OCI-LY7 (cell line): ENCODE data around the gene IFITM10. TPM values are rescaled to one million over a fixed set of nuclear protein-coding genes. Genes with fewer than 3 reads are reported as not detected.

Experiments used
- BruUV-seq: library from RNA; stranded (reverse); fragments of 400-500 nt; replicated peaks from 2 replicates; lab custom pipeline; 2021; lab: Mats Ljungman, UMichigan
- CTCF ChIA-PET: fragments of 300-600 bp; sonication (Branson Sonifier 250); formaldehyde crosslinking; loops from one replicate; lab custom pipeline; 2022; ENCODE audit warnings: antibody characterized with exemption; ENCODE audit not compliant: unreplicated experiment; lab: Charles Lee
- POLR2A ChIA-PET: fragments of 300-600 bp; sonication (Branson Sonifier 250); formaldehyde crosslinking; loops from one replicate; lab custom pipeline; 2022; ENCODE audit warnings: antibody characterized with exemption; lab: Charles Lee
- DNase-seq: peaks from one replicate; pipeline ENCODE4 v3.0.0-alpha.2; 2015; ENCODE audit warnings: low spot score
- H2AFZ ChIP-seq: fragments of 200-600 bp; sonication (generic), shearing (Covaris generic); 2 replicates; pipeline ENCODE4 v1.6.1; 2014; ENCODE audit warnings: mild to moderate bottlenecking, antibody characterized with exemption, low read length, moderate library complexity
- H3K27ac ChIP-seq: fragments of 200-600 bp; sonication (generic); 2 replicates; pipeline ENCODE4 v1.5.1; 2014; ENCODE audit warnings: mixed run types, low read depth, mild to moderate bottlenecking, moderate library complexity, low read length, inconsistent platforms; ENCODE audit not compliant: poor library complexity, severe bottlenecking
- H3K36me3 ChIP-seq: fragments of 200-600 bp; sonication (generic); 2 replicates; pipeline ENCODE4 v1.6.1; 2014; ENCODE audit warnings: mild to moderate bottlenecking, antibody characterized with exemption, low read length, moderate library complexity, mixed read lengths; ENCODE audit not compliant: insufficient read depth
- H3K4me1 ChIP-seq: fragments of 200-600 bp; sonication (generic); 2 replicates; pipeline ENCODE4 v1.5.1; 2014; ENCODE audit warnings: mild to moderate bottlenecking, low read length; ENCODE audit not compliant: insufficient read depth, poor library complexity, severe bottlenecking
- H3K4me2 ChIP-seq: fragments of 200-600 bp; sonication (generic); 2 replicates; pipeline ENCODE4 v1.6.1; 2014; ENCODE audit warnings: mild to moderate bottlenecking, low read length
- H3K4me3 ChIP-seq: fragments of 200-600 bp; sonication (generic); 2 replicates; pipeline ENCODE4 v1.5.1; 2014; ENCODE audit warnings: mild to moderate bottlenecking, low read depth, low read length; ENCODE audit not compliant: poor library complexity, severe bottlenecking
- H3K79me2 ChIP-seq: fragments of 200-600 bp; sonication (generic); 2 replicates; pipeline ENCODE4 v1.6.1; 2016; ENCODE audit warnings: low read depth, mild to moderate bottlenecking, low read length, moderate library complexity, mixed read lengths; ENCODE audit not compliant: insufficient read depth
- H3K9me2 ChIP-seq: fragments of 200-600 bp; sonication (generic); 2 replicates; pipeline ENCODE4 v1.6.1; 2016; ENCODE audit warnings: mild to moderate bottlenecking, low read length, mixed read lengths; ENCODE audit not compliant: insufficient read depth
- H3K9me3 ChIP-seq: fragments of 200-600 bp; sonication (generic); 2 replicates; pipeline ENCODE4 v1.6.1; 2014; ENCODE audit warnings: mild to moderate bottlenecking, mixed run types, low read length, mixed read lengths
- H4K20me1 ChIP-seq: fragments of 200-600 bp; sonication (generic); 2 replicates; pipeline ENCODE4 v1.6.1; 2014; ENCODE audit warnings: mild to moderate bottlenecking, antibody characterized with exemption, low read length, moderate library complexity, mixed read lengths; ENCODE audit not compliant: insufficient read depth
- EZH2phosphoT487 ChIP-seq: fragments of 200-600 bp; sonication (generic); IDR thresholded peaks from 2 replicates; pipeline ENCODE4 v1.6.1; 2018; ENCODE audit warnings: low read depth, borderline replicate concordance, mild to moderate bottlenecking, mixed run types, antibody characterized with exemption, low read length, moderate library complexity, mixed read lengths
- intact Hi-C: fragments of 100-400 bp; cut with micrococcal nuclease; formaldehyde crosslinking; loops from one replicate; pipeline ENCODE4 v1.10.0; 2022; ENCODE audit not compliant: unreplicated experiment
- total RNA-seq, 2 experiments: library from RNA; depleted of rRNA in 1 of 2; stranded (reverse); fragments of >200 nt in 1 of 2; shearing (Covaris generic) in 1 of 2; gene quantifications; 2 replicates each; pipeline ENCODE4 v1.2.3, GENCODE V29; 2014 to 2022
- TF ChIP-seq, protein P1 (sequence below): fragments of 200-600 bp; sonication (generic); conservative IDR thresholded peaks from 2 replicates; pipeline ENCODE4 v1.5.1; 2014; ENCODE audit warnings: mild to moderate bottlenecking, antibody characterized with exemption, low read length, moderate library complexity, mixed read lengths

The IFITM10 gene
- total RNA-seq, 2 experiments from 2014 or later, result 0.30 to 0.38 TPM

DNA sequence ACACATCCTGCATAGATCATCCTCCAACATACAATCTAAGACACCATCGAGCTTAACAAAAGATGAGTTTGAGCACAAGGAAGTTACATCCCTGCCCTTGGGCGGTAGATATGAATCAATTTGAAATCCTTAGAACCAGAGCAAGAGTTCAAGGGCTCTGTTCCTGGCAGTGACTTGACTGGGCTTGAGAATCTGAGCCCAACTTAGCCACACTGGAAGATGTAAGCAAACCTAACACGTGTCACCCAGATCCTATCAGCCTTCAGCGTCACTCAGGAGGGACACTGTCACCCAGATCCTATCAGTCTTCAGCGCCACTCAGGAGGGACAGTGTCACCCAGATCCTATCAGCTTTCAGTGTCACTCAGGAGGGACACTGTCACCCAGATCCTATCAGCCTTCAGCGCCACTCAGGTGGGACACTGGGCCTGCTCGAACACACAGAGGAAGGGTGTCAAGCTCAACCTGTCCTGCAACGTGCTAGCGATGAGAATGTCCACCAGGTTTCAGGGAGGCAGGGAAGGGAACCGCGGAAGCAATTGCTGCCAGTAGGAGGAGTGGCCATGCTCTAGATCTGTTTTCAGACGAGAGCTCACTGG is 46.1 kb upstream of the IFITM10 start:
- H3K36me3 ChIP-seq, result no peaks in the 10 kb centered on the region
- H3K4me2 ChIP-seq, result no peak overlapping the region
- H3K4me3 ChIP-seq, result no peak overlapping the region
- H3K9me2 ChIP-seq, result no peaks in the 10 kb centered on the region
- H4K20me1 ChIP-seq, result no peaks in the 10 kb centered on the region
- ChIA-PET POLR2A (no interaction called here), CTCF (no interaction called here)
- H3K27ac ChIP-seq, result no peak overlapping the region
- DNase-seq, result no peak
- BruUV-seq, result no TSS peak
- TF ChIP-seq EZH2phosphoT487, result no peak
- TF ChIP-seq, protein P1, sequence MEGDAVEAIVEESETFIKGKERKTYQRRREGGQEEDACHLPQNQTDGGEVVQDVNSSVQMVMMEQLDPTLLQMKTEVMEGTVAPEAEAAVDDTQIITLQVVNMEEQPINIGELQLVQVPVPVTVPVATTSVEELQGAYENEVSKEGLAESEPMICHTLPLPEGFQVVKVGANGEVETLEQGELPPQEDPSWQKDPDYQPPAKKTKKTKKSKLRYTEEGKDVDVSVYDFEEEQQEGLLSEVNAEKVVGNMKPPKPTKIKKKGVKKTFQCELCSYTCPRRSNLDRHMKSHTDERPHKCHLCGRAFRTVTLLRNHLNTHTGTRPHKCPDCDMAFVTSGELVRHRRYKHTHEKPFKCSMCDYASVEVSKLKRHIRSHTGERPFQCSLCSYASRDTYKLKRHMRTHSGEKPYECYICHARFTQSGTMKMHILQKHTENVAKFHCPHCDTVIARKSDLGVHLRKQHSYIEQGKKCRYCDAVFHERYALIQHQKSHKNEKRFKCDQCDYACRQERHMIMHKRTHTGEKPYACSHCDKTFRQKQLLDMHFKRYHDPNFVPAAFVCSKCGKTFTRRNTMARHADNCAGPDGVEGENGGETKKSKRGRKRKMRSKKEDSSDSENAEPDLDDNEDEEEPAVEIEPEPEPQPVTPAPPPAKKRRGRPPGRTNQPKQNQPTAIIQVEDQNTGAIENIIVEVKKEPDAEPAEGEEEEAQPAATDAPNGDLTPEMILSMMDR, result no peak
- H3K4me1 ChIP-seq, result no peaks in the 10 kb centered on the region
- no peak overlapping the region for H2AFZ ChIP-seq
- no peaks in the 10 kb centered on the region for H3K9me3 ChIP-seq
- no peaks in the 10 kb centered on the region for H3K79me2 ChIP-seq
- intact Hi-C loops, result no loop called here

DNA sequence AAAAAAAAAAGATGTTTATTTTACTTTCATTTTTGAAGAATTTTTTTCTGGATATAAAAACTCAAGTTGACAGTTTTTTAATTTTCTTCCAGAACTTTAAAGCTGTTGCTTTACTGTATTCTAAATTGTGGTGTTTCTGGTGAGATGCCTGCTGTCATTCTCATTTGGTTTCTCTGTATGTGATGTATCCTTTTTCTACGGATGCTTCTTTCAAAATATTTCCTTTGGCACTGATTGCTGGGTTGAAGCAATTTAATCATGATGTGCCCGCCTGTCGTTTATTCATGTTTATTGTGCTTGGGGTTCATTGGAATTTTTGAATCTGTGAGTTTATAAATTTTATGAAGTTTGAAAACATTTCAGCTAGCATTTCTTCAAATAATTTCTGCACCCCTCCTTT is 42.7 kb upstream of the IFITM10 start:
- no peaks in the 10 kb centered on the region for H3K9me2 ChIP-seq
- no peak overlapping the region for H2AFZ ChIP-seq
- BruUV-seq, result no TSS peak
- TF ChIP-seq, protein P1, result no peak
- TF ChIP-seq EZH2phosphoT487, result no peak
- intact Hi-C loops, result no loop called here
- no peak for DNase-seq
- ChIA-PET CTCF (no interaction called here), POLR2A (interaction anchor here (1.1 kb wide), 1 partner anchor 13 kb away, joined by 6 read pairs; no protein-coding TSS in a partner anchor)
- H4K20me1 ChIP-seq, result no peaks in the 10 kb centered on the region
- no peak overlapping the region for H3K4me3 ChIP-seq
- H3K27ac ChIP-seq, result no peak overlapping the region
- H3K4me1 ChIP-seq, result no peaks in the 10 kb centered on the region
- no peaks in the 10 kb centered on the region for H3K36me3 ChIP-seq
- no peaks in the 10 kb centered on the region for H3K9me3 ChIP-seq
- H3K79me2 ChIP-seq, result no peaks in the 10 kb centered on the region
- H3K4me2 ChIP-seq, result no peak overlapping the region

DNA sequence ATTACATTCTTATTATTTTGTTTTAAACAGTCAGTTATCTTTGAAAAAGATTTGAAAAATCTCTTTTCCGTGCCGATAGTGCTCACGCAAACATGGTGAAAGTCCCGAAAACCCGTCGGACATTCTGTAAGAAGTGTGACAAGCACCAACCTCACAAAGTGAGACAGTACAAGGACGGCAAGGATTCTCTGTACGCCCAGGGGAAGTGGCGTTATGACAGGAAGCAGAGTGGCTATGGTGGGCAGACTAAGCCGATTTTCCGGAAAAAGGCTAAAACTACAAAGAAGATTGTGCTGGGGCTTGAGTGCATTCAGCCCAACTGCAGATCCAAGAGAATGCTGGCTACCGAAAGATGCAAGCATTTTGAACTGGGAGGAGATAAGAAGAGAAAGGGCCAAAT is 42.1 kb upstream of the IFITM10 start:
- H3K9me2 ChIP-seq, result no peaks in the 10 kb centered on the region
- H4K20me1 ChIP-seq, result no peaks in the 10 kb centered on the region
- H2AFZ ChIP-seq, result no peak overlapping the region
- DNase-seq, result no peak
- ChIA-PET CTCF (no interaction called here), POLR2A (interaction anchor here (0.6 to 1.1 kb wide), 3 partner anchors 14 to 239 kb away, joined by 4 to 6 read pairs (median 6); no protein-coding TSS in a partner anchor)
- BruUV-seq, result no TSS peak
- no peaks in the 10 kb centered on the region for H3K79me2 ChIP-seq
- intact Hi-C loops, result no loop called here
- no peak overlapping the region for H3K27ac ChIP-seq
- H3K4me3 ChIP-seq, result no peak overlapping the region
- H3K4me1 ChIP-seq, result no peaks in the 10 kb centered on the region
- H3K9me3 ChIP-seq, result no peaks in the 10 kb centered on the region
- H3K4me2 ChIP-seq, result no peak overlapping the region
- no peak for TF ChIP-seq EZH2phosphoT487
- TF ChIP-seq, protein P1, result no peak
- H3K36me3 ChIP-seq, result no peaks in the 10 kb centered on the region
